Uterus (tissue), 4 donors: ENCODE measurements around the gene ZNF736. TPM values are rescaled to one million over a fixed set of nuclear protein-coding genes. Genes with fewer than 3 reads are reported as not detected.
A peak's percentile ranks its signal among the peaks of the same experiment; 100 is the strongest.
"Not testable (repeated sequence)": the region's sequence is repeated elsewhere in the genome, so short reads cannot be mapped to it uniquely, and the experiment has no call there.

Source experiments
- DNase-seq, 2 donors: peaks; one replicate each; pipeline ENCODE4 v3.0.0-alpha.2; 2019 to 2020
- H3K27ac ChIP-seq, 2 donors: fragments of 200-600 bp; sonication (generic); 1 replicate in 1 of 2; 2 replicates in 1 of 2; pipeline ENCODE4 v1.5.1; 2016 to 2018
- H3K27me3 ChIP-seq, 2 donors: fragments of 200-600 bp; sonication (generic); one replicate each; pipeline ENCODE4 v1.5.1; 2018 to 2019; ENCODE audit warnings: control low read depth in 1 of 2
- H3K36me3 ChIP-seq, 2 donors: fragments of 200-600 bp; sonication (generic); one replicate each; pipeline ENCODE4 v1.5.1; 2019; ENCODE audit warnings: control low read depth in 1 of 2
- H3K4me1 ChIP-seq, 2 donors: fragments of 200-600 bp; sonication (generic); one replicate each; pipeline ENCODE4 v1.5.1; 2018 to 2019; ENCODE audit warnings: control low read depth in 1 of 2
- H3K4me3 ChIP-seq, 2 donors: fragments of 200-600 bp; sonication (generic); 1 replicate in 1 of 2; 2 replicates in 1 of 2; pipeline ENCODE4 v1.5.1; 2018 to 2019; ENCODE audit warnings: mild to moderate bottlenecking in 1 of 2
- H3K9me3 ChIP-seq, 2 donors: fragments of 200-600 bp; sonication (generic); one replicate each; pipeline ENCODE4 v1.5.1; 2019; ENCODE audit warnings: control low read depth in 1 of 2
- POLR2A ChIP-seq, 2 donors: fragments of 450-650 bp; IDR thresholded peaks; one replicate each; pipeline ENCODE4 v1.6.1; 2016; ENCODE audit warnings: antibody characterized with exemption in 2 of 2, mild to moderate bottlenecking in 1 of 2, moderate library complexity in 1 of 2
- intact Hi-C: fragments of 100-400 bp; cut with DNase I; formaldehyde crosslinking; loops from one replicate; pipeline ENCODE4 v1.15.1; 2023; ENCODE audit warnings: low total_unique reads
- total RNA-seq, 4 donors: library from RNA; depleted of rRNA in 3 of 4; stranded (reverse); fragments of >200 nt in 3 of 4; gene quantifications; one replicate each; pipeline versions ENCODE4 v1.1.0 to v1.2.4, GENCODE V29; 2014 to 2023
- TF ChIP-seq, protein P1 (sequence below), 4 experiments: fragments of 200-600 bp in 2 of 4; fragments of 450-650 bp in 2 of 4; sonication (generic) in 2 of 4; IDR thresholded peaks; one replicate each; pipeline ENCODE4 v1.5.1; 2016 to 2019; ENCODE audit warnings: antibody characterized with exemption in 4 of 4, mild to moderate bottlenecking in 2 of 4, moderate library complexity in 1 of 4
- donor health status: DM: yes; HTN: yes; CAD: no.

The ZNF736 gene
- total RNA-seq, result 10 to 100 TPM; 16.5 to 43.2 (median 25.2) TPM

DNA sequence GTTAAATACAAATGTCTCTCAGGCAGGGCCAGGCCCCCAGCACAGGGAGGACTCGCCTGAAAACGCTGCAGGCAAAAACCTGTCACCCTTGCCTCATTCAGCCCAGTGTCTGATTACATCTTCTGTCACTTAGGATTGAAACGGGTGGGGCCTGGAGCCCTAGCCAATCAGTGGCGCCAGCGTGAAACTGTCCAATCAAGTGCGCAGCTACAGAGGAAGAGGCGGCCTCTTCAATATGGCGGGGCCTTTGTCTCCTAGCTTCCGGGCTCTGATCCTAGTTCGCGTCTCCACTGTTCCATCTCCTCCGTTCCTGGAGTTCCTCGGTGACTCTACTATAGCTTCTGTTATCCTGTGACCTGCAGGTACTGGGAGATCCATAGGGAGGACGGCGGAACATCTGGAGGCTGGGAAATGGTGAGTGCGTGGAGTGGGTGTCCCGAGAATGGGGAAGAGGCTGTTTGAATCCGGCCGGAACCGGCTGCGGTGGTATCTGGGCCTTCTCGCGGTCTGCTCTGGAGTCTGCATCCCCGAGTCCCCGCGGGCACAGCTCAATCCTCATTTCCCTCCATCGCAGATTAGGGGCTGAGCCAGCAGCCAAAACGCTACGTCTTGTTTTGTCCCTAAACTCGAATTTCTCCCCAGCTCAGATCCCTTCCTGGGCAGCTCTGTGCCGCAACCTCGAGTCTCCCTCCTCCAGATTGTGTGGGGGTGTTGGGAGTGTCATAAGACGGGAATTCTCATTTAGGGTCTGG, at the start of gene ZNF736:
TSS of gene ZNF736 (plus strand) at position 222 of the 752 bp plus-strand sequence. CDS start at position 412, 190 bp downstream.
- TF ChIP-seq, protein P1, sequence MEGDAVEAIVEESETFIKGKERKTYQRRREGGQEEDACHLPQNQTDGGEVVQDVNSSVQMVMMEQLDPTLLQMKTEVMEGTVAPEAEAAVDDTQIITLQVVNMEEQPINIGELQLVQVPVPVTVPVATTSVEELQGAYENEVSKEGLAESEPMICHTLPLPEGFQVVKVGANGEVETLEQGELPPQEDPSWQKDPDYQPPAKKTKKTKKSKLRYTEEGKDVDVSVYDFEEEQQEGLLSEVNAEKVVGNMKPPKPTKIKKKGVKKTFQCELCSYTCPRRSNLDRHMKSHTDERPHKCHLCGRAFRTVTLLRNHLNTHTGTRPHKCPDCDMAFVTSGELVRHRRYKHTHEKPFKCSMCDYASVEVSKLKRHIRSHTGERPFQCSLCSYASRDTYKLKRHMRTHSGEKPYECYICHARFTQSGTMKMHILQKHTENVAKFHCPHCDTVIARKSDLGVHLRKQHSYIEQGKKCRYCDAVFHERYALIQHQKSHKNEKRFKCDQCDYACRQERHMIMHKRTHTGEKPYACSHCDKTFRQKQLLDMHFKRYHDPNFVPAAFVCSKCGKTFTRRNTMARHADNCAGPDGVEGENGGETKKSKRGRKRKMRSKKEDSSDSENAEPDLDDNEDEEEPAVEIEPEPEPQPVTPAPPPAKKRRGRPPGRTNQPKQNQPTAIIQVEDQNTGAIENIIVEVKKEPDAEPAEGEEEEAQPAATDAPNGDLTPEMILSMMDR (IDR thresholded peaks at IDR 0.05), result no peak
- no peak for TF ChIP-seq POLR2A (IDR thresholded peaks at IDR 0.05)
- peak; percentile 86 to 87 for DNase-seq
- Histone ChIP-seq H3K9me3 (no peaks in the 10 kb centered on the region), H3K36me3 (no peaks in the 10 kb centered on the region), H3K4me3 (peak within 1 kb of the TSS; percentile 53 to 63), H3K4me1 (peaks cover 0 to 2% of the 10 kb centered on the region in 2 donors), H3K27me3 (no peaks in the 10 kb centered on the region), H3K27ac (peak within 1 kb of the TSS; percentile 58 to 69)
- intact Hi-C loops, result no loop called here

DNA sequence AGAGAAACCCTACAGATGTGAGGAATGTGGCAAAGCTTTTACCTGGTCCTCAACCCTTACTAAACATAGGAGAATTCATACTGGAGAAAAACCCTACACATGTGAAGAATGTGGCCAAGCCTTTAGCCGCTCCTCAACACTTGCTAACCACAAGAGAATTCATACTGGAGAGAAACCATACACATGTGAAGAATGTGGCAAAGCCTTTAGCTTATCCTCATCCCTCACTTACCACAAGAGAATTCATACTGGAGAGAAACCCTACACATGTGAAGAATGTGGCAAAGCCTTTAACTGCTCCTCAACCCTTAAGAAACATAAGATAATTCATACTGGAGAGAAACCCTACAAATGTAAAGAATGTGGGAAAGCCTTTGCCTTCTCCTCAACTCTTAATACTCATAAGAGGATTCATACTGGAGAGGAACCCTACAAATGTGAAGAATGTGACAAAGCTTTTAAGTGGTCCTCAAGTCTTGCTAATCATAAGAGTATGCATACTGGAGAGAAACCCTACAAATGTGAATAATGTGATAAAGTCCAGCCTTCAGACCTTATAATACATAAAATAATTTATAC, 47.3 kb upstream of the ZNF736 start:
- Histone ChIP-seq H3K4me3 (no peak overlapping the region), H3K27me3 (no peaks in the 10 kb centered on the region), H3K36me3 (no peaks in the 10 kb centered on the region), H3K27ac (no peak overlapping the region), H3K9me3 (peaks cover 0 to 10% of the 10 kb centered on the region in 2 donors), H3K4me1 (no peaks in the 10 kb centered on the region)
- no peak for DNase-seq
- TF ChIP-seq, protein P1 (IDR thresholded peaks at IDR 0.05), result no peak
- TF ChIP-seq POLR2A (IDR thresholded peaks at IDR 0.05), result no peak
- intact Hi-C loops, result no loop called here

DNA sequence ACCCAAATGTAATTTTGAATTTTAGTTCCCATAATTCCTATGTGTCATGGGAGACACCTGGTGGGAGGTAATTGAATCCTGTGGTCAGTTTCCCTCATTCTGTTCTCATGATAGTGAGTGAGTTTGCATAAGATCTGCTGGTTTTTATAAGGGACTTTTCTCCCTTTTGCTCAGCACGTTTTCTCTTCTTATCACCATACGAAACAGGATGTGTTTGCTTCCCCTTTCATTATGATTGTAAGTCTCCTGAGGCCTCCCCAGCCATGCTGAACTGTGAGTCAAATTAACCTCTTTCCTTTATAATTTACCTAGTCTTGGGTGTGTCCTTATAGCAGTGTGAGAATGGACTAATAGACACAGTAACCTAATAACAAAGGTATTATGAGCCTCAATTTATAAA, 36.1 kb upstream of the ZNF736 start:
- Histone ChIP-seq H3K36me3 (no peaks in the 10 kb centered on the region), H3K4me1 (no peaks in the 10 kb centered on the region), H3K27ac (no peak overlapping the region), H3K9me3 (no peaks in the 10 kb centered on the region), H3K27me3 (no peaks in the 10 kb centered on the region), H3K4me3 (no peak overlapping the region)
- TF ChIP-seq, protein P1 (IDR thresholded peaks at IDR 0.05), result no peak
- no peak for TF ChIP-seq POLR2A (IDR thresholded peaks at IDR 0.05)
- intact Hi-C loops, result no loop called here
- DNase-seq, result no peak

DNA sequence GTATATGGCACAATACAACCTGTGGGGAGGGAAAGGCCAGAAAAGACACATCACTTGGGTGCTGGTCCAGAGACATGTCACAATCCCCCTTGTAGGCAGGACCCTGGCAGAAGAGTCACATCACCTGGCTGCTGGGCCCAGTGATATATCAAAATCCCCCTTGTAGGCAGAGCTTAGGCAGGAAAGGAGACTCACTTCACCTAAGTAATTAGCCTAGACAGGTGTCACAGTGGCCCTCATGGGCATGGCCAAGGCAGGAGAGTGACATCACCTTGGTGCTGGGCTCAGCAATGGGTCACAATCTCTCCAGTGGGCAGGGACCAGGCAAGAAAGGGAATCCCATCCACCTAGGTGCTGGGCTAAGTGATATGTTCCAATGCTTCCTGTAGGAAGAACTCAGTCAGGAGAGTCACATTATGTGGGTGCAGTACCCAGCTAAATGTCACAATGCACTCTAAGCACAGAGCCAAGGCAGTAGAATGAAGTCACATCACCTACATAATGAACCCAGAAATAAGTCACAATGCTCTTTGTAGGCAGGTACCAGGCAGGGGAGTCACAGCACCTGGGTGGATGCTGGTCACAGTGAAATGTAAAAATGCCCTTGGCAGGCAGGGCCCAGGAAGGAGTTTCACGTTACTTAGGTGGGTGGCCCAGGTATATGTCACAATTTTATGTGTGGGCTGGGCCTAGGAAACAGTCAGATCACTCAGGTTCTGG, 18.9 kb upstream of the ZNF736 start:
- intact Hi-C loops, result no loop called here
- H3K4me3 ChIP-seq, result no peak overlapping the region
- TF ChIP-seq POLR2A (IDR thresholded peaks at IDR 0.05), result no peak
- TF ChIP-seq, protein P1 (IDR thresholded peaks at IDR 0.05), result no peak

DNA sequence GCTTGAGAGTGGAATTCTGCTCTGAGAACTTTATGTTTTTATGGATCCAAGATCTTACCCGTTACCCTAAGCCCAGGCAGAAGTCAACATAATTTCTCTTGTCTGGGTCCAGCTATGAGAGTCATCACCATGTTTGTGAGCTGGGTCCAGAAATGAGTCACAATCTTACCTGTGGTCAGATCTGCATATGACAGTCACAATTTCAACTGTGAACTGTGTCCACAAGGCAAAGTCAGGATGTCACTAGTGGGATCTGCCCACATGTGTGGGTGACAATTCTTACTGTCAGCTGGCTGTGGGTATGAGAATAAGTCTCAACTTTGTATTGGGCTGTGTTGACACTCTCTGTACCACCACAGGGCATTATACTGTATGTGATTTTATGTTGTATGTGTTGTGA, 16.3 kb upstream of the ZNF736 start:
- H3K27ac ChIP-seq, H3K9me3 ChIP-seq, H3K36me3 ChIP-seq, intact Hi-C loops, H3K4me1 ChIP-seq, H3K4me3 ChIP-seq, DNase-seq, H3K27me3 ChIP-seq: not testable (repeated sequence)

More for the DNA sequence above, 18.9 kb upstream of the ZNF736 start:
- H3K9me3 ChIP-seq, result no peaks in the 10 kb centered on the region
- no peaks in the 10 kb centered on the region for H3K4me1 ChIP-seq
- H3K36me3 ChIP-seq, result no peaks in the 10 kb centered on the region
- H3K27ac ChIP-seq, result no peak overlapping the region
- H3K27me3 ChIP-seq, result no peaks in the 10 kb centered on the region
- DNase-seq, result no peak
